T-helper 2 cell (primary cell): ENCODE measurements around the gene TBC1D16.

Source experiments
- DNase-seq, 5 experiments: peaks; one replicate each; pipeline versions ENCODE4 v3.0.0 to v3.0.0-alpha.2; 2012 to 2022

Gene TBC1D16

DNA sequence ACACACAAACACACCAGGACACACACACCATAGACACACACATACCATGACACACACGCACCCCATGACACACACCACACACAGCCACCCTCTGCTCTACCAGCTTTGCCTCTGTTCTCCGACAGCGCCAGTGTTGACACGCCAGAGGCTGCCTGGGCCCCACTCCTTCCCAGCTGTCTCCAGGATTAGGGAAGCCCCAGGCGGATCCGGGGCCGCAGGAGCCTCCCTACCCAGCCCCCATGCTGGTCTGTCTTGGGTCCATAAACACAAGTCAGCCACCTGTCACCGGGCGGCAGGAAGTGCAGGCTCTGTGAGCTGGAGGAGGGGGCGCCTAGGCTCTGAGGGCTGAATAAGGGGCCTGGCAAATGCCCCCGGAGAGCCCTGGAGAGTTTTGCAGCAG is 10.5 kb downstream of the TBC1D16 start:
- no peak for DNase-seq

DNA sequence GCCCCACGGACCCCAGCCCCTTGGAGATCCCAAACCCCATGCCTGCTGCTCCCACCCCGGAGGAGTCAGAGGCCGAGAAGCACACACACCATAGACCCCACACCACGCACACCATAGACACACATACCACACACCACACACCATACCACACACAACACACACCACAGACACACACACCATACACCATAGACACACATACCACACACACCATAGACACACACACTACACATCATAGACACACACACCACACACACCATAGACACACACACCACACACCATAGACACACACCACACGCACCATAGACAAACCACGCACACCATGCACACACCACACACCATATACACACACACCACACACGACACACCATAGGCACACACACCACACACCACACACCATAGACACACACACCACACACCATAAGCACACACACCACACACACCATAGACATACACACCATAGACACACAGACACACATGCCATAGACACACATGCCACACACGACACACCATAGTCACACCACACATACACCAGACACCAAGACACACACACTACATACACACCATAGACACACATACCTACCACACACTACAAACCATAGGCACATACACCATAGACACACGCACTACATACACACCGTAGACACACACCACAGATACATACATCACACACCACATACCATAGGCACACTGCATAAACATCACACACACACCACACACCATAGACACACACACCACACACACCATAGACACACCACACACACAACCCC is 11.3 kb downstream of the TBC1D16 start:
- DNase-seq: no peak

DNA sequence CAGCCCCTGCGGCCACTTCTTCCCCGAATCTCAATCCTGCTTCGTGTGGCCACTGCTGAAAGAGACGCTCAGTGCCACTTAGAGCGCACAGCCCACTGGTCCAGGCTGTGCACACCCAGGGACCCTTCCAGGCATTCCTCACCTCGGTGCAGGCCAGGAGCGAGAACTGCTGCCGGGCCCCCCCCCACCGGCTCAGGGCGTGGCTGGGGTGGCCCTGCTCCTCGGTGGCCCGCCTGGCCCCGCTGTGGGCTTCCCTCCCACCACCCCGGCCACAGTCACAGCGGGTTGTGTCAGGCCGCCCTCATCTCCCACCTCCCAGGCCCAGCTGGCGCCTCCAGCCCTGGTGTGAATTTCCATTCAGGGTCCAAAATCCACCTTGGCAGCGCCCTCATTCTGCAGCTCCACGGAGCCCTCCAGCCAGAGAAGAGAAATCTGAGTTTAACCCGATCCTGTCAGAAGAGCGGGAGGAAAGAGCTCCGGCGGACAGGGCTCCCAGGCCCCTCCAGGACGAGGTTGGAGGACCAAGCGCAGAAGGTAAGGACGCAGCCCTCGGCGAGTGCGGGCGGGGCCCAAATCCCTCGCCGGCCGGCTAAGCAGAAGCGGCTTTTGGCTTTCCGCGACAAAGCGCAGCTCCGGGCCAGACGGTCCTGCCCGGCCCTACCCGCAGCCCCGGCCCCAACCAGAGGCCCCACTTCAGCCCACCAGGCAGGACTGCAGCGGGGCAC is 12.0 kb downstream of the TBC1D16 start:
- no peak for DNase-seq

DNA sequence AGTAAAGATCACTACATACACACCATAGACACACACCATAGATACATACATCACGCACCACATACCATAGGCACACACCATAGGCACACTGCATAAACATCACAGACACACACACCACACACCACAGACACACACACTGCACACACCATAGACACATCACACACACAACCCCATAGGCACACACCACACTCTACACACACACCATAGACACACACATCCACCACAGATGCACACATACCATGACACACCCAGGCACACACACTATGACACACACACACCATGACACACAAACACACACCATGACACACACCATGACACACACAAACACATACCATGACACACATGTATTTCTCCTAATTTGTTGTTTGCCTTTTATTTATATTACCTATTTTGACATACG is 14.1 kb downstream of the TBC1D16 start:
- DNase-seq: no peak

DNA sequence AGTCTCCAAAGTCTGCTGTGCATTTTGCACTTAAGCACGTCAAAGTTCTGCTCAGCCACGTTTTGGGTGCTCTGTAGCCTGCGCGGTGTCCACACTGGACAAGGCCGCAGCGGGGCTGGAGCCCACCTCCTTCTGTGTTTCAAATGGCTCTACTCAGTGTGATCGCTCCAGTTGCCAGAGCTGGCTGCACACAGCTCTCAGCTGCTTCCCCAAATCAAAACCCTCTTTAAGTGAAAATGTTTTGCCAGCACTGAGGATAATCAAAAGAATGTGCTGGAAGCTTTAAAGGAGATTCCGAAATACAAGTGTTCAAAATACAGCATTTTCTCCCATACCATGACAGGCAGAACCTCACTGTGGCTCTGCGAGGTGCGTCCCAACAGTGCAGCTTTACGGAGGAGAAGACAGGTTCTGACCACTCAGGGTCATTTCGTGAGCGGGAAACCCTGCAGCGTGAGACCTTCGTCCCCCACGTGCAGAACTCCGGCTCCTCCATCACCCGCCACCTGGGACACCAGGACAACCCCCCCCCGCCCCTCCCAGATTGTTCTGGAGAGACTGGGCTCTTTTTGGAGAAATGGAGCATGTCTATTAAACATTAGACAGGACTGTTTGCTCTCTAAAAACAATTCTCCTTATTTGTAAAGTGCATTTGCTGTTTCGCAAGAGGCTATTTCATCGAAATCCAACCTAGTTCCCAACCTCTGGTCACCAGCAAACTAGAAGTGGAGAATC is 16.6 kb downstream of the TBC1D16 start:
- DNase-seq: no peak

DNA sequence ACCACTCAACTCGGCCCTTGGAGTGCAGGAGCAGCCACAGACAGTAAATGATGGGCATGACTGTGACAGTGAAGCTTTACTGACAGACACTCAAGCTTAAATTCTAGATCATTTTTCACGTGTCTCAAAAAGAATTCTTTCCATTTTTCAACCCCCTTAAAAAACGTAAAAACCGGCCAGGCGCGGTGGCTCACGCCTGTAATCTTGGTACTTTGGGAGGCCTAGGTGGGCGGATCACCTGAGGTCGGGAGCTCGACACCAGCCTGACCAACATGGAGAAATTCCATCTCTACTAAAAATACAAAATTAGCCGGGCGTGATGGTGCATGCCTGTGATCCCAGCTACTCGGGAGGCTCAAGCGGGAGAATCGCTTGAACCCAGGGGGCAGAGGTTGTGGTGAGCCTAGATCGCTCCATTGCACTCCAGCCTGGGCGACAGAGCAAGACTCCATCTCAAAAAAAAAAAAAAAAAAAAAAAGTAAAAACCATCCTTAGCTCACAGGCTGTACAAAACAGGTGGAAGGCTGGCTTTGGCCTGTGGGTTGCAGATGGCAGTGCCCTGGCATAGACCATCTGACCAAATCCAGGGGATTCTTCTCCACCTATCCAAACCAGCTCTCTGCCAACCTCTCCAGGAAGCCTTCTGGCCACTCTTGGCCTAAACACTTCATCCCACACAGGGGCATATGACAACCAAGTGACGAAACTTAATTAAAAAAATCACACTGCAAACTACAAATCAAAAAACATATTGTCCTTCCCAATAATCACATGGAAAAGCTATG is 18.3 kb downstream of the TBC1D16 start:
- no peak for DNase-seq

DNA sequence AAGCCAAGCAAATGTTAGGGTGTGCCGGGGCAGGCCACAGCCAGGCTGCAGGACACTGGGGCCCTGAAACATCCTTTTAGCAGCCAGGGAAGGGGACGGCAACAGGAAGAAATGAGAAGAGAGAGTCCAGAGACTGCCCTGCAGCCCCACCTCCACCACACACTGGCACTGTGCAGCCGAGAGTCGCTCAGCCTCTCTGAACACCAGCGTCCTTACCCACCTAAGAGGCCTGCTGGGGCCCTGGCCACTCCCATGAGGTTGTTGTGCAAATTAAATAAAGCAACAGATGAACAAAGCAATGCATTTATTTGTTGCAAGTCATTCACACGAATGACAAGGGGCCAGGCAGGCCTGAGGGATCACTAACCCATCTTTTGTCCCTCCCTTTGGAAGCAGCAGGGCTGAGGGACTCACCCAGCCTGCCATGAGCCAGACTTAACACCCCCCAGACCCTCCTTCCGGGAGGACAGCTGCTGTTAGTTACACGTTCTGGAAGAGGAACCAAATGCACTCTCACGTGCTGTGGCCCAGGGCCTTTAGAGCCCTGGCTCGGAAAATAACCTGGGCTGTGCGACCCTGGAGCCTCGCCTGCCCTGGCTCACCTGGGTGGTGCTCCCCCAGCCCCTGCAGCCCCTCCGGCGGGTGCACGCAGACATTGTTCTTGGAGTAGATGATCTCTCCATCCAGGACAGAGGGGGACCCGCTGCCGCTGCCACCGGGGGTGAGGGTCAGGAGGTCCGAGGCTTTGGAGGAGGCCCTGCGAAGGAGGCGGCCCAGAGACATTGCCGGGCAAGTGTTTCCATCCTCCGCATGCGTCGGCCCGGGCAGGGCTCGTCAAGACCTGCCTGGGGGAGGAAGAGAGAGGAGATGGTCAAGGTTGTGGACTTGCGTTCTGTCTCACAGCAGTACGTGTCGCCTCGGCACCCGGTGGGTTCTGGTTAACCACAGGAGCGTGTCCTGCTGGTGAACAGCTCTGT is 22.6 kb downstream of the TBC1D16 start:
- DNase-seq: no peak

DNA sequence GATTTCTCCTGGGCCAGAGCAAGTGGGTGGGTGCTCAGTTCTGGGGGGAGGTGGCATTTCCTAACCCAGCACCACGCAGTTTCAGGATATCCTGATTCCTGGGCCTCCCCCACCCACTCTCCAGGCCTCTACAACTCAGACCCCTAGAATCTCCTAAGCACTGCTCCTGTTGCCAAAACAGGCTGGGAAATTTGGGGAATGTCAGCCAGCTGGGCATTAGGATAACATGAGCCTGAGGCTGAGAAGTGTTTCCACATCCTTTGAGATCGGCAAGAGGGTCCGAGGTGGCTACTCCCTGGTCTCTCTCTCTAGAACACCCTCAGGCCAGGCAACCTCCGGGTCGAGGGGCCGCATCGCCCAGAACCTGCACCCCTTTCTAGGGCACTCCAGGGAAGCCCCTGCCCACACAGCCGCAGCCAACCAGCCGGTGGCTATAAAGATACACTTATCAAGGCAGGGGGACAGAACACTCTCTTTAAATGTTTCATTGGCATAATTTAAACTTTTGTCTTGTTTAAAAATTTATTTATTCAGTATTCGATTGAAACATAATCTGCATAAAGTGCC is 23.6 kb downstream of the TBC1D16 start:
- DNase-seq: no peak

DNA sequence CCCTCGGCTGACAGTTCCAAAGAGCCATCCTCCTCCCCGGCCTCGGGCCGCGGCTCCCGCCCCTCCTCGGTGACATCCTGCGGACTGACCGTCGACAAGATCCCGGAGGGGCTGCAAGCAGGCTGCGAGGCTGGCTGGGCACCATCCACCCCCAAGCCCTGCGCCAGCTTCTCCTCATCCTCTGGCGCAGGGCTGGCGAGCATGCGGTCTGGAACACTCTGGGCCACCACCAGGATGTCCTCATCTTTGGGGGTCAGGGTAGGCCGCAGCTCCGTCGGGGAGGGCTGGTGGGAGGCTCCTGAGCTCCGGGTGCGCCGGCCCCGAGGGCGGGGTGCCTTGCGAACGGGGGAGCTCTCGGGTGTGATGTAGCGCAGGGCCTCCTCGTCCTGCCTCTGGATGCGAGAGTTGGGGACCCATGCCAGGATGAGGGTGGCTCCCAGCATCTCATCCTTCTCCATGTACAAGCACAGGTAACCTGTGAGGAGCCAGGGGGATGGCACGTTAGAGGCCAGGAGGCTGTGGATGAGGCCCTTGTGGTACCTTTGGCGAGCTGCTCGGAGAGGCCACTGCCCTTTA is 25.3 kb downstream of the TBC1D16 start:
- DNase-seq: no peak

DNA sequence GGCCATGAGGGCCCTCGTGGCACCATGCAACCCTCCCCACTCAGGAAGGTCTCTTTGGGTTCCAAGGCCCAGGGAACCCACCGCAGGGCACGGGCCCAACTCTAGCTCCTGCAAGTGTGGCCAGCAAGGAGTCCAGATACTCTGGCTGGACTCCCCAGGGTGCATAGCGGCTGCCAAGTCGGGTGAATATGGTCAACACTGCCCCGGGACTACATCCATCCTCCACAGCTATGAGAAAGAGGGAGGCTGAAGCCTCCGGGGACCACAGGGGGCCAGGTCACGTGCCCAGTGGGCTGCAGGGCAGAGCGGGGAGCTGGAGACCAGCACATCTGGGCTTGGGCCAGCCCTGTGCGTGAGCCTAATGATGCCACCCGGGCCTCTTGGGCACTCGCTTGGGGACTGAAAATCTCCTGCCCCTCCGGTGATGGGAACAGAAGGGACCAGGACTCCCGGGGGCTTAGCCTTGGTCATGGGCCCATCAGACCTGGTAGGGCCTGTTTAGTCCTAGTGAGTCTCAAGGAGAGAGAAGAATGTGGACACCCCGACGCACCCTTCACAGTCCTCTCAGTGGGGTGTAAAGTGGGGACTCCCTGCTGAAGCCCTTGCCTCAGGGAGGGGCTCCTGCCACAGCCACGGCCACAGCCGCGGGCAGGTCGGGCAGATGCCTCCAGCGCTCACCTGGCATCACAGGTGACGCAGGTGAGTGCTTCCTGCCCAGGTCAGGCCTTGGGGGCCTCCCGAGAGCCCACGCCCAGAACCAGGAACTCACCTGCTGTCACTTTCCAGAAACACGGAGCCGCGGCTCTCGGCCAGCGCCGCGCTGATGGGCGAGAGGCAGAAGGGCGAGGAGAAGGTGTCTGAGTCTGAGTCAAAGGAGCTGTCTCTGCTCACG is 26.0 kb downstream of the TBC1D16 start:
- DNase-seq: no peak

DNA sequence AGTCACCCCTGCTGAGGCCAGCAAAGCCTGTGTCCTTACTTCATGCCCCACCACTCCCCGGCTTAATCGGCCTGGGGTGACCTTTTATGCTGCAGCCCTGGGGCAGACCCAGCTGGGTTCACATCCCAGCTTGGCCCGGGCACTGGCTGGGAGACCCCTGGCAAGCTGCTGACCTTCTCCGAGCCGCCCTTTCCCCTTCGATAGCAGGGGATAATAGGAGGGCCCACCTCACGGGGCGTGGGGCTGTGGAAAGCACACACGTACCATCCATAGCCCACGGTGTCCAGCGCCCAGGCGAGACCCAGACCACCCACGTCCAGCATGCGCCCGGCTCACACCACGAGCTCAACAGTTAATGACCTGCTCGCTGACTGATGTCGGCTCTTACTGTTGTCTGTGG is 26.8 kb downstream of the TBC1D16 start:
- no peak for DNase-seq

DNA sequence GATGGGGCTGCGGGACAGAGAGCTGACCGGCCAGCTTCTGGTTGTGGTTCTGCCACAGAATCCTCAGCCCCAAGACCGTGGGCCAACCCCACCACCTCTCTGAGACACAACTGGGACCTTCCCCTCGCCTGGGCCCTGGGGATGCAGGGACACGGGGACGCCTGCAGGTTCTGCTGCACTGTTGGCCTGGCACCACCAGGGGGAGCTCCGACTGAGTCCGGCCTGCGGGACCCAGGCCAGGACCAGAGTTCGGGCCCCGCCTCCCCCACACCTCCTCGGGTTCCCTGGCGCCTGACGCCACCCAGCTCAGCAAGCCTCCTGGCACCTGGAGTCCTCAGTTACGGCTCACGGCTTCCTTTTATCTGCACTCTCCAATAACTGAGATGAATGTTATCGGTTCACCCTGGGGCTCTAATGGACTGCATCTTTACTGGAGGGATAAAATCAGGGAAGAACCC is 27.3 kb downstream of the TBC1D16 start:
- DNase-seq: peak; percentile 47 to 71 (median 65)

DNA sequence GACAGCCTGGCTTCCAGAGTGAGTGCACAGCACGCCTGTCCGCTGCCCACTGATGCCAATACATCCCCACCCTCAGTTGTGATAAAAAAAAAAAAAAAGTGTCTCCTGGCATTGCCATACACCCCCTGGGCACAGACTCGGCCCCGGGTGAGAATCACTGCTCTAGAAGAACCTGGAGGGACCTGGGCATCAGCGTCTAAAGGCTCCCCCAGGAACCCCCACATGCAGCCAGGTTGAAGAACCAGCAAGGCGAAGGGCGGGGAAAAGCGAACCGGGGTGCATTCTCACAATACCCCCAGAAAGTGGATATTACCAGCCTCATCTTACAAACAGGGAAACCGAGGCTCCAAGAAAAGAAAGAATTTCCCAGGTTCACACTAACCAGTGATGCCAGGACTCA is 27.7 kb downstream of the TBC1D16 start:
- DNase-seq: no peak

DNA sequence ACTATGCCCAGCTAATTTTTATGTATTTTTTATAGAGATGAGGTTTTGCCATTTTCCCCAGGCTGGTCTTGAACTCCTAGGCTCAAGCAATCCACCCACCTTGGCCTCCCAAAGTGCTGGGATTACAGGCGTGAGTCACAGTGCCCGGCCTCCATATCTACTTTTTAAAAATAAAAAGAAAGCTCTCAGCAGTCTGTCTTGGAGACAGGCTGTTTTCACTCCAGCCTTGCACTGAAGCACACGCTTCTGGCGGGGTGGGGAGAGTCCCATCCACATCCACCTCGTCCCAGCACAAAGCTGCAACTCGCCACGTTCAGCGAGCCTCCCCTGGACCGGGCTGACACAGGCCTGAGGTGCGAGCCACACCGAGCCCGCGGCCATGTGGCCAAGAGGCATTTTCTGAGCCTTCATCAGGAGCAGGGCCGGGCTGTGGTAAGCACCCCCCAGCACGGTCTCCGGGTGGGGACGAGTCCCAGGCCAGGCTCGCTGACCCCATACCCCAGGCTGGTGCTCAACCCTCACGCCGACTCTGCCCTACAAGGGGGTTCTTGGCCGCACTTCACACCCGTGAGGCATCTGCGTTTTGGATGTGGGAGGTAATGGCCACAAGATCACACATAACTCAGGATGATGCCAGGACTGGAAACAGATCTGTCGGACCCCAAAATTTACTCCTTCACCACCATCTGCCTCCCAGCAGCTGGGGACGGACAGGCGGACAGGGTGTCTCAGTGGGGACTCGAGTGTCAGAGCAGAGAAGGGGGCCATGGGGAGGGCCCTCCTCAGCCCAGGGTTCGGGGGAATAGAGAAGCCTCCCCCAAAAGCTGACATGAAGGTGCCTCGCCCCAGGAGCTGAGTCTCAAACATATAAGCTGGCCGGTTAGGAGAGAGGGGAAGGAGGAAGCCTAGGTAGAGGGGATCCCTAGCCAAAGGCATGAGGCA is 28.6 kb downstream of the TBC1D16 start:
- DNase-seq: no peak

DNA sequence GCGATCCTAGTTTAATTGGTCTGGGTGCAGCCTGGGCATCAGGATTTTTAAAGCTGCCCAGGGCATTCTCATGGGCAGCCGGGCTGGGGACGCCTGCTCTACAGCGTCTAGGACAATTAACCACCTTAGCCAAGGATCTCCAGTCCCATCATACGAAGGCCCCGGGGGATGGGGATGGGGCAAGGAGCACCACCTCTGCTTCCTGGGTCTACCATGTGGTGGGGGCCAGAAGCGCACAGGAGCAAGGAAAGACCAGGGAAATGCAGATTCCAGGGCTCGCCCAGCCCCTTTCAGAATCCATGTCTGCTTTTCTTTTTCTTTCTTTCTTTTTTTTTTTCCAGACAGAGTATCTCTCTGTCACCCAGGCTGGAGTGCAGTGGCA is 29.3 kb downstream of the TBC1D16 start:
- no peak for DNase-seq

DNA sequence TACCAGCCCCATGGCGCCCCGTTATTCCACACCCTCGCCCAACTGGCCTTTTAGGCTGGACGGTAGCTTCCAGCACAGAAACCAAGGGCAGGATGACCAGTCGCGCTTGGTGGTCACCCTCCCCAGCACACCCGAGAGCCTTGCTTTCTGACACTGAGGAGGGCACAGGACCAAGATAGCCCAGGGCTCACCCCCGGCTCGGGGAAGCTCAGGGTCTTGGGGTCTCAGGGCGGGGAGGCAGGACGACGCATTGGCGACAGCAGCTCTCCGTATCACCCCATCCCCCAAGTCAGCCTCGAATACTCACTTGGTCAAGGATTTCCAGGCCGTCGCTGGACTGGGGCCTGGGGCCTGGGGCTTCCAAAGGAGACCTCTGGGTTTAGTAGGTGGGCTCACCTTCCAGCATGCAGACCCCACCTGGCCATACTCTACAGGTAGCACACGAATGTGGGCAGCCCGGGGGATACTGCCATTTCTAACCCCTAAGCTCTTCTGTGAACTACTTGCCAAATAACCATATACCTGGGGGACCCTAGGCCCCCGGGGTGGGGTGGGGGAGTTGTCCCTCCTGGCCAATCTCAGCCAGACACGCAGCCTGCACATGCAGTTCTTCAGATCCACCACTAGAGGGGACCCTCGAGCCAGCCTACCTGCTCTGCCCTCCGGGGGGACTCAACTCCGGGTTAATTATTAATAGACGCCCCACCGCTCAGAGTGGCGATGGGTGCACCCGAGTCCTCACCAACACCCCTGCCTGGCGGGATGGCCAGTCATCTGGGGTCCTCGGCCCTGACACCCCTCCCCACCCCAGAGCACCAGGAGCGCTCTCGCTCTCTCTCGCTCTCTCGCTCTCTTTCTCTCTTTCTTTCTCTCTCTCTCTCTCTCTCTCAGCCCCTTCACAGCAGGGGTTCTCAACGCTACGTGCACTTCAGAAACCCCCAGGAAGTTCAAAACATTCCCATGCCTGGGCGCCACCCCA is 30.0 kb downstream of the TBC1D16 start:
- DNase-seq: peak; percentile 30 to 57 (median 41)

DNA sequence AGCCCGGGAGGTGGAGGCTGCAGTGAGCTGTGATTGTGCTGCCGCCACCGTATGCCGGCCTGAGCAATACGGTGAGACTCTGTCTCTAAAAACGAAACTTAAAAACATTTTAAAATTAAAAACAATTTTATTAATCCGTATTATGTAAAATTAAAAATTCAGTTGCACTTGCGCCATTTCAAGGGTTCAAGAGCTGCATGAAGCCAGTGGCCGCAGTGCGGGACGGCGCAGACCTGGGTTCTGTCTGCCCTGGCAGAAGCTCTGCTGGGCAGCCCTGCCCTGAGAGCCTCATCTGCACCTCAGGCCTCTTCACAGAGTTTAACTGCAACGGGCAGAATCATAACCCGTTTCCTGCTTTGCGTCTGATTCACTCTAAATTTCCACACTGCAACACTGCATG is 31.7 kb downstream of the TBC1D16 start:
- DNase-seq: no peak
